Fibroblast of the aortic adventitia (primary cell): ENCODE results near the gene BCL11B. TPM values are rescaled to one million over a fixed set of nuclear protein-coding genes. Genes with fewer than 3 reads are reported as not detected.

Source experiments
- DNase-seq: peaks from one replicate; pipeline ENCODE4 v3.0.0-alpha.2; 2010; ENCODE audit warnings: low read depth
- H3K4me3 ChIP-seq: 2 replicates; pipeline ENCODE4 v1.5.1; 2011; ENCODE audit warnings: low read depth, mild to moderate bottlenecking, control low read depth, low read length, moderate library complexity
- CTCF ChIP-seq: IDR thresholded peaks from 2 replicates; pipeline ENCODE4 v1.5.1; 2011; ENCODE audit warnings: mild to moderate bottlenecking, low read length, control low read depth, inconsistent platforms; ENCODE audit not compliant: insufficient read depth
- total RNA-seq: library from RNA; depleted of rRNA; stranded (reverse); fragments of >200 nt; gene quantifications from 2 replicates; pipeline ENCODE4 v1.2.3, GENCODE V29; 2012; ENCODE audit warnings: low replicate concordance

BCL11B gene
- total RNA-seq, 1 donor = 0.09 TPM

- TF ChIP-seq CTCF = no peak
- H3K4me3 ChIP-seq = no peak overlapping the region
- no peak for DNase-seq
Measured at GRCh38 chr14:99141236-99141635, 130.8 kb downstream of the BCL11B start.

GRCh38 chr14:99138999-99139865 lies 132.8 kb downstream of the BCL11B start:
- no peak overlapping the region for H3K4me3 ChIP-seq
- DNase-seq = no peak
- TF ChIP-seq CTCF = no peak

GRCh38 chr14:99137913-99138571 lies 134.0 kb downstream of the BCL11B start:
- TF ChIP-seq CTCF = no peak
- no peak overlapping the region for H3K4me3 ChIP-seq
- no peak for DNase-seq

- DNase-seq = no peak
- TF ChIP-seq CTCF = no peak
- no peak overlapping the region for H3K4me3 ChIP-seq
Measured at GRCh38 chr14:99137001-99137700, 134.8 kb downstream of the BCL11B start.

GRCh38 chr14:99136401-99136800 lies 135.6 kb downstream of the BCL11B start:
- DNase-seq = no peak
- no peak for TF ChIP-seq CTCF
- H3K4me3 ChIP-seq = no peak overlapping the region

GRCh38 chr14:99136047-99136400 lies 136.0 kb downstream of the BCL11B start:
- H3K4me3 ChIP-seq = no peak overlapping the region
- no peak for TF ChIP-seq CTCF
- DNase-seq = no peak
